ENCODE data around the gene ASMTL. TPM values are rescaled to one million over a fixed set of nuclear protein-coding genes. Genes with fewer than 3 reads are reported as not detected.

The ASMTL gene
- total RNA-seq, 1 experiment from 2014 or later, result 18.4 TPM

DNA sequence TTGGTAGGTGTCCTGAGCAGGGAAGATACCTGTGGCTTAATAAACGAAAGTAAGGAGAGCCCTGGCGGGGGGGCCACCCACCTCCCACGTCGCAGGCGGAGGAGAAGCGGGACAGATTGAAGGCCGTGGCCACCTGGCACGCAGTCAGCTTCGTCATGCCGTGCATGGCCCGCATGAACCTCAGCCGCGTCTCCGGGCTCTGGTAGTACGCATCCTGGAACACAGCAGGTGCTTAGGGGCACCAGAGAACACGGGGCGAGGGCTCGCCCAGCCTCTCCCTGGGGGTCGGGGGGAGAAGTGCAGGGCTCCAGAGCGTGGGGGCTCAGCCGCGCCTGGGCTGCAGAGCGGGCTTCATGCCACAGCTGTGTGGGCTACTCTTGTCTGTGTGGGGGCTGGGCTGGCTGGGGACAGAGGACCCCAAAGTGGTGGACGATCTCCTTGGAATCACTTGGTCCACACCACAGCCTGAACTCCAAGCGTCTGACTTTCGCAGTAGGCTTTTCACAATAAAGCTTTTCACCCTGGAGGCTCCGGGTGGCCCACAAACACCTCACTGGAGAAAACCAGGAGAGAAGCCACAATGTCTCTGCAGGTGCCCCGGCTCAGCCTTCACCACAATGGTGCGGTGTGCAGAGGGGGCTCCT lies 33.7 kb downstream of the ASMTL start:
- peaks cover 64% of the 10 kb centered on the region for H3K36me3 ChIP-seq (ENCODE audit: insufficient read depth, low read length)

DNA sequence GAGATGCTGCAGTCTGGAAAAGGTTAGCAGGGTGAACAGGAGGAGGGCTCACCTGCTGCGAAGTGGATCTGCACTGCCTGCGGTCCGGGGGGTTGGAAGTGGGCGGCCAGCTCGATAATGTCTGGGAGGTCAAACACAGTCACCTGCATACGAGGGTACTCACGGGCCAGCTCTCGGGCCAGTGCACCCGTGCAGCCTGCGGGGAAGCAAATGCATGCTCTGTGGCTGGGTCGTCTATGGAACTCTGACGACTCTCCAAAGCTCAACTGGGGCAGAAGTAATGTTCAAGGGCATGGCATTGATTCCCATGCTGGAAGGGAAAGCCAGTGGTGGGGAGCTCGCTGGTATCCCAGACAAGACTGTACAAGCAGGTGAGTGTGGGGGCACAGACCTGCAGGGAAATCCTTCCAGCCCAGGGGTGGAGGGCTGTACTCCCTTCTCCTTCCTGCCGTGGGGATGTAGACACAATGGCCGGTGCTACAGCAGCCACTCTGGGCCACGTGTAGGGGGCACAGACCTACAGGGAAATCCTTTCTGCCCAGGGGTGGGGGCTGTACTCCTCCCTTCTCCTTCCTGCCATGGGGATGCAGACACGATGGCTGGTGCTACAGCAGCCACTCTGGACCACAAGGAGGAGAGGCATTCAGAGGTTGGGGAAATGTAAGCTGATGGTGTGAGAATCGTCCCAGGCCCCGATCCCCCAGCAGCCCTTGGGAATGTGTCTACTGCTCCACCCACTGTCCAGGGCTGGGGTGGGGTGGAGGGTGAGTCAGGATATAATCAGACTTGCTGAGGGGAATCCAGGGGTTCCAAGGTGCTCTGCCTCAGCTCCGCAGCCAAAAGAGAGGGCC lies 34.6 kb downstream of the ASMTL start:
- Histone ChIP-seq H3K4me3 (ENCODE audit: low read length) (no peak overlapping the region), H3K27ac (ENCODE audit: low read length) (no peak overlapping the region), H3K4me1 (ENCODE audit: low read length) (no peaks in the 10 kb centered on the region), H3K36me3 (ENCODE audit: insufficient read depth, low read length) (peaks cover 61% of the 10 kb centered on the region), H3K79me2 (ENCODE audit: low read length) (no peaks in the 10 kb centered on the region), H3K9ac (ENCODE audit: low read length) (no peak overlapping the region), H3K4me2 (ENCODE audit: low read depth, low read length, poor library complexity, severe bottlenecking) (no peak overlapping the region), H3K9me2 (replicated peaks; ENCODE audit: insufficient read depth, low read length) (no peaks in the 10 kb centered on the region), H3K9me3 (ENCODE audit: low read length) (peaks cover 4% of the 10 kb centered on the region), H3K27me3 (ENCODE audit: low read length) (no peaks in the 10 kb centered on the region), H2AFZ (ENCODE audit: low read length) (no peak overlapping the region), H4K20me1 (ENCODE audit: insufficient read depth, low read depth, low read length) (no peaks in the 10 kb centered on the region; the same call in 1 of the 2 replicates)
- no peak for DNase-seq

More for the DNA sequence above, 33.7 kb downstream of the ASMTL start:
- no peaks in the 10 kb centered on the region; the same call in 1 of the 2 replicates for H4K20me1 ChIP-seq (ENCODE audit: insufficient read depth, low read depth, low read length)
- H2AFZ ChIP-seq (ENCODE audit: low read length), result no peak overlapping the region
- no peaks in the 10 kb centered on the region for H3K9me2 ChIP-seq (replicated peaks; ENCODE audit: insufficient read depth, low read length)
- H3K4me3 ChIP-seq (ENCODE audit: low read length), result no peak overlapping the region
- no peak overlapping the region for H3K9ac ChIP-seq (ENCODE audit: low read length)
- H3K9me3 ChIP-seq (ENCODE audit: low read length), result peaks cover 4% of the 10 kb centered on the region
- no peak for DNase-seq
- H3K4me2 ChIP-seq (ENCODE audit: low read depth, low read length, poor library complexity, severe bottlenecking), result no peak overlapping the region
- H3K27ac ChIP-seq (ENCODE audit: low read length), result no peak overlapping the region
- H3K27me3 ChIP-seq (ENCODE audit: low read length), result no peaks in the 10 kb centered on the region
- H3K4me1 ChIP-seq (ENCODE audit: low read length), result no peaks in the 10 kb centered on the region
- H3K79me2 ChIP-seq (ENCODE audit: low read length), result no peaks in the 10 kb centered on the region

DNA sequence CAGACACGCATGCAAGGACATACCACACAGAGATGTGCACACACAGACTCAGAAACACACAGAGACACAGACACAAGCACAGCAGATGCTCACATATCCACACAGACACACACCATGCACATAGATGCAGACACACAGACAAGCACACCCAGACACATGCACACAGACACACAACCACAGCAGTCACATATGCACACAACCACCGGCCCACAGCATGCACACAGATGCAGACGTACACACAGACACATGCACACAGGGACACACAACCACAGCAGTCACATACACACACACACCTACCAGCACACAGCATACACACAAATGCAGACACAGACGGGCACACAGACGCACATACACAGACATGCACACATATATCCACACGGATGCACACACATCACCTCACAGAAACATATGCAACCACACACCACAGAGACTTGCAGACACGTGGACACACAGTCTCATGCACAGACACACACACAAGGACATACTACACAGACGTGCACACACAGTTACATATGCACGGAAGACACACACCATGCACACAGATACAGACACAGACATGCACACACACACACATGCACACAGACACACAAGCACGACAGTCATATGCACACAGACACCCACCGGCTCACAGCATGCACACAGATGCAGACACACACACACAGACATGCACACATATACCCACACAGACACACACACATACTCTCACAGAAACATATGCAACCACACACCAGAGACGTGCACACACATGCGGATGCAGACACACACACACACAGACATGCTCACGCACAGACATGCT lies 35.5 kb downstream of the ASMTL start:
- Histone ChIP-seq H3K79me2 (ENCODE audit: low read length) (no peaks in the 10 kb centered on the region), H3K4me1 (ENCODE audit: low read length) (no peaks in the 10 kb centered on the region), H3K9ac (ENCODE audit: low read length) (no peak overlapping the region), H3K27ac (ENCODE audit: low read length) (no peak overlapping the region), H3K4me2 (ENCODE audit: low read depth, low read length, poor library complexity, severe bottlenecking) (no peak overlapping the region), H3K27me3 (ENCODE audit: low read length) (no peaks in the 10 kb centered on the region), H2AFZ (ENCODE audit: low read length) (no peak overlapping the region), H3K9me2 (replicated peaks; ENCODE audit: insufficient read depth, low read length) (no peaks in the 10 kb centered on the region), H4K20me1 (ENCODE audit: insufficient read depth, low read depth, low read length) (no peaks in the 10 kb centered on the region; the same call in 1 of the 2 replicates), H3K9me3 (ENCODE audit: low read length) (no peaks in the 10 kb centered on the region; the same call in 1 of the 2 replicates), H3K4me3 (ENCODE audit: low read length) (no peak overlapping the region), H3K36me3 (ENCODE audit: insufficient read depth, low read length) (peaks cover 54% of the 10 kb centered on the region)
- DNase-seq, result no peak

DNA sequence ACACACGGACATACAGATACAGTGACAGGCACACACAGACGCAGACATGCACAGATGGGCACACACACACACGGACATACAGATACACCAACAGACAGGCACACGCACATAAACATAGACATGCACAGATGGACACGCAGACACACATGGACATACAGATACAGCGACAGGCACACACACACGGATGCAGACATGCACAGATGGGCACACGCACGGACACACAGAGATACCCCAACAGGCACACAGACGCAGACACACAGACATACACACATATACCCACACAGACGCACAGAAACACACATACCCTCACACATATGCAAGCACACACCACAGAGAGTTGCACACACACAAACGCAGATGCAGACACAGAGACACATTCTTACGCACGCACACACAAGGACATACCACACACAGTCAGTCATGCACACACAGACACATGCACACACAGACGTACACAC lies 36.4 kb downstream of the ASMTL start:
- no peak overlapping the region for H3K4me3 ChIP-seq (ENCODE audit: low read length)
- no peak overlapping the region for H3K4me2 ChIP-seq (ENCODE audit: low read depth, low read length, poor library complexity, severe bottlenecking)
- H3K27me3 ChIP-seq (ENCODE audit: low read length), result no peaks in the 10 kb centered on the region
- no peak for DNase-seq
- no peaks in the 10 kb centered on the region for H3K4me1 ChIP-seq (ENCODE audit: low read length)
- no peaks in the 10 kb centered on the region; the same call in 1 of the 2 replicates for H3K9me3 ChIP-seq (ENCODE audit: low read length)
- no peaks in the 10 kb centered on the region for H3K79me2 ChIP-seq (ENCODE audit: low read length)
- H4K20me1 ChIP-seq (ENCODE audit: insufficient read depth, low read depth, low read length), result no peaks in the 10 kb centered on the region; the same call in 1 of the 2 replicates
- H3K9me2 ChIP-seq (replicated peaks; ENCODE audit: insufficient read depth, low read length), result no peaks in the 10 kb centered on the region
- H3K27ac ChIP-seq (ENCODE audit: low read length), result no peak overlapping the region
- peaks cover 47% of the 10 kb centered on the region for H3K36me3 ChIP-seq (ENCODE audit: insufficient read depth, low read length)
- no peak overlapping the region for H3K9ac ChIP-seq (ENCODE audit: low read length)
- H2AFZ ChIP-seq (ENCODE audit: low read length), result no peak overlapping the region

DNA sequence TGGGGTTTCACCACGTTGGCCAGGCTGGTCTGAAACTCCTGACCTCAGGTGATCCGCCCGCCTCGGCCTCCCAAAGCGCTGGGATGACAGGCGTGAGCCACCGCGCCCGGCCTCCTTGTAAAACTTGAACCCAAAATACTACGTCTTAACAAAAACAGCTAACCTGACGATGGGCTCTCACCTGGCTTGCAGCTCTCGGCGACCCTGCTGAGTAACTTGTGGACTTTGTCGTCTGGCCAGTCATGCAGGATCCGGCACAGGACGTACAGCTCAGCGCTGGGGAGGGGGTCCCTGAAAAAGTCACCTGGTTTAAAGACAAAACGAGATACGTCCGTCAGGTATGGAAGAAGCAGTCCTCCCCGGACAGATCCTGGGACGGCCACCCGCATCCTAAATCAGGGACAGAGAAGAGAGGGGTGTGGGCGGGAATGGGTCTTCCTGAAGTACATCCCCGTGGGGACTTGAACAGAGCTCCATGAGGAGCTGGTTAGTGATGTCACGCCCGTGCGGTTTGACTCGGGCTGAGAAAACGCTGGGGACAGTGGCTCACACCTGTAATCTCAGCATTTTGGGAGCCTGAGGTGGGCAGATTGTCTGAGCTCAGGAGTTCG lies 40.1 kb downstream of the ASMTL start:
- no peaks in the 10 kb centered on the region for H3K4me1 ChIP-seq (ENCODE audit: low read length)
- H3K79me2 ChIP-seq (ENCODE audit: low read length), result no peaks in the 10 kb centered on the region
- H3K4me2 ChIP-seq (ENCODE audit: low read depth, low read length, poor library complexity, severe bottlenecking), result no peak overlapping the region
- no peaks in the 10 kb centered on the region for H3K9me2 ChIP-seq (replicated peaks; ENCODE audit: insufficient read depth, low read length)
- H3K9me3 ChIP-seq (ENCODE audit: low read length), result no peaks in the 10 kb centered on the region
- H3K4me3 ChIP-seq (ENCODE audit: low read length), result no peak overlapping the region
- no peak overlapping the region for H3K9ac ChIP-seq (ENCODE audit: low read length)
- H3K27ac ChIP-seq (ENCODE audit: low read length), result no peak overlapping the region
- no peak overlapping the region for H2AFZ ChIP-seq (ENCODE audit: low read length)
- H4K20me1 ChIP-seq (ENCODE audit: insufficient read depth, low read depth, low read length), result no peaks in the 10 kb centered on the region; the same call in 1 of the 2 replicates
- DNase-seq, result no peak
- H3K27me3 ChIP-seq (ENCODE audit: low read length), result no peaks in the 10 kb centered on the region
- H3K36me3 ChIP-seq (ENCODE audit: insufficient read depth, low read length), result peaks cover 23% of the 10 kb centered on the region

DNA sequence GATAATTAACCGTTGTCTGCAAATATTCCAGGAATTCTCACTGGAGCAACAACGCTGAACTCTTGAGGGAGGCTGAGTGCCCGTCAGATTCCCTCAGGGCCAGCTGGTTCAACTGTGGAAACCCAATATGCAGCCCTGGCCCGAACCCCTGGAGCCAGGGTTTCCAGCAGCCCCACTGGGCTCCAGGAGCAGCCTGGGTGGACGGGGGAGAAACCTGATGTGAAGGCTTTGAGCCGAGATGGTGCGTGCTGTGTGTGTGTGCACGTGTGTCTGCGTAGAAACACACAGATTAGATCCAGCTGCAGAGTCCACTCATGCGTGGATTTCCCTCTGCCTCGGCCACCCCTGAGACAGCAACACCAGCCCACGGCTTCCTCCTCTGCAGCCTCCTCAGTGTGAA lies 41.4 kb downstream of the ASMTL start:
- no peak overlapping the region for H2AFZ ChIP-seq (ENCODE audit: low read length)
- no peak overlapping the region for H3K4me2 ChIP-seq (ENCODE audit: low read depth, low read length, poor library complexity, severe bottlenecking)
- no peaks in the 10 kb centered on the region for H3K27me3 ChIP-seq (ENCODE audit: low read length)
- no peak overlapping the region for H3K4me3 ChIP-seq (ENCODE audit: low read length)
- H3K9me3 ChIP-seq (ENCODE audit: low read length), result no peaks in the 10 kb centered on the region
- H3K9ac ChIP-seq (ENCODE audit: low read length), result no peak overlapping the region
- DNase-seq, result no peak
- H3K9me2 ChIP-seq (replicated peaks; ENCODE audit: insufficient read depth, low read length), result peaks cover under 1% of the 10 kb centered on the region; the same call in 1 of the 2 replicates
- H3K79me2 ChIP-seq (ENCODE audit: low read length), result no peaks in the 10 kb centered on the region
- H3K36me3 ChIP-seq (ENCODE audit: insufficient read depth, low read length), result peaks cover 27% of the 10 kb centered on the region
- H3K4me1 ChIP-seq (ENCODE audit: low read length), result no peaks in the 10 kb centered on the region
- H3K27ac ChIP-seq (ENCODE audit: low read length), result no peak overlapping the region
- H4K20me1 ChIP-seq (ENCODE audit: insufficient read depth, low read depth, low read length), result peaks cover 10% of the 10 kb centered on the region; the same call in 1 of the 2 replicates

DNA sequence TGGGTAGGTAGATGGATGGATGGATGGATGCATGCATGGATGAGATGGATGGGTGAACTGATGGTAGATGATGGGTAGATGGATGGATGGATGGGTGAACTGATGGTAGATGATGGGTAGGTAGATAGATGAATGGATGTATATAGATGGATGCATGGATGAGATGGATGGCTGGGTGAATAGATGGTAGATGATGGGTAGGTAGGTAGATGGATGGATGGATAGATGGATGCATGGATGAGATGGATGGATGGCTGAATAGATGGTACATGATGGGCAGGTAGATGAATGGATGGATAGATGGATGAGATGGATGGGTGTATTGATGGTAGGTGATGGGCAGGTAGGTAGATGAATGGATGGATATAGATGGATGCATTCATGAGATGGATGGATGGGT lies 45.7 kb downstream of the ASMTL start:
- peaks cover 52% of the 10 kb centered on the region for H3K36me3 ChIP-seq (ENCODE audit: insufficient read depth, low read length)
- H4K20me1 ChIP-seq (ENCODE audit: insufficient read depth, low read depth, low read length), result peaks cover 10% of the 10 kb centered on the region; the same call in 1 of the 2 replicates
- peaks cover 7% of the 10 kb centered on the region for H3K79me2 ChIP-seq (ENCODE audit: low read length)
- no peak overlapping the region for H3K4me3 ChIP-seq (ENCODE audit: low read length)
- no peak for DNase-seq
- no peak overlapping the region for H3K4me2 ChIP-seq (ENCODE audit: low read depth, low read length, poor library complexity, severe bottlenecking)
- no peak overlapping the region for H2AFZ ChIP-seq (ENCODE audit: low read length)
- peaks cover 7% of the 10 kb centered on the region; the same call in 1 of the 2 replicates for H3K9me2 ChIP-seq (replicated peaks; ENCODE audit: insufficient read depth, low read length)
- no peak overlapping the region for H3K27ac ChIP-seq (ENCODE audit: low read length)
- H3K9ac ChIP-seq (ENCODE audit: low read length), result no peak overlapping the region
- no peaks in the 10 kb centered on the region for H3K4me1 ChIP-seq (ENCODE audit: low read length)
- no peaks in the 10 kb centered on the region for H3K27me3 ChIP-seq (ENCODE audit: low read length)
- H3K9me3 ChIP-seq (ENCODE audit: low read length), result no peaks in the 10 kb centered on the region; the same call in 1 of the 2 replicates
